ENCODE data around the gene TM7SF2.
"Not testable (repeated sequence)": the region's sequence is repeated elsewhere in the genome, so short reads cannot be mapped to it uniquely, and the experiment has no call there.

TM7SF2 gene

GRCh38 chr11:65115361-65116082 is 3.9 kb downstream of the TM7SF2 start:
- no peak for DNase-seq (ENCODE audit: low read depth)

- DNase-seq (ENCODE audit: low read depth) = peak; percentile 40
Measured at GRCh38 chr11:65116370-65117205, 4.9 kb downstream of the TM7SF2 start.

- DNase-seq (ENCODE audit: low read depth) = peak; percentile 100
Measured at GRCh38 chr11:65117206-65118096, 5.8 kb downstream of the TM7SF2 start, which contains the start of gene ZNHIT2. Gene ZNHIT2 (minus strand): TSS chr11:65117701. CDS start chr11:65117653, 48 bp downstream.

- no peak for DNase-seq (ENCODE audit: low read depth)
Measured at GRCh38 chr11:65118097-65118837, 6.6 kb downstream of the TM7SF2 start.

GRCh38 chr11:65118891-65119669 is 7.4 kb downstream of the TM7SF2 start:
- not testable (repeated sequence) for DNase-seq (ENCODE audit: low read depth)

- DNase-seq (ENCODE audit: low read depth) = no peak
Measured at GRCh38 chr11:65119670-65119995, 8.0 kb downstream of the TM7SF2 start.

GRCh38 chr11:65120831-65121230 is 9.2 kb downstream of the TM7SF2 start:
- no peak for DNase-seq (ENCODE audit: low read depth)

GRCh38 chr11:65121447-65121864 is 9.8 kb downstream of the TM7SF2 start:
- DNase-seq (ENCODE audit: low read depth) = no peak

- DNase-seq (ENCODE audit: low read depth) = peak; percentile 99
Measured at GRCh38 chr11:65121865-65122696, 10.4 kb downstream of the TM7SF2 start, which contains the start of the genes FAU and MRPL49. Gene FAU (minus strand): TSS chr11:65122134. CDS start chr11:65121813, 321 bp downstream. Gene MRPL49 (plus strand): TSS chr11:65122321. CDS start chr11:65122347, 26 bp downstream.

- DNase-seq (ENCODE audit: low read depth) = no peak
Measured at GRCh38 chr11:65124480-65125196, 13.0 kb downstream of the TM7SF2 start.

GRCh38 chr11:65125197-65126056 is 13.8 kb downstream of the TM7SF2 start:
- DNase-seq (ENCODE audit: low read depth) = no peak

GRCh38 chr11:65126624-65127274 is 15.1 kb downstream of the TM7SF2 start:
- no peak for DNase-seq (ENCODE audit: low read depth)

- DNase-seq (ENCODE audit: low read depth) = no peak
Measured at GRCh38 chr11:65127473-65128181, 16.0 kb downstream of the TM7SF2 start.

GRCh38 chr11:65128182-65129145 is 16.8 kb downstream of the TM7SF2 start:
- no peak for DNase-seq (ENCODE audit: low read depth)

- DNase-seq (ENCODE audit: low read depth) = no peak
Measured at GRCh38 chr11:65129649-65130441, 18.2 kb downstream of the TM7SF2 start.

Data from stimulated activated CD8-positive, alpha-beta memory T cell treated with anti-CD3 and anti-CD28 coated beads, Interleukin-4, amount 100 ng/mL, for 24 hours (primary cell).